Thoracic aorta (tissue), 2 donors: ENCODE data around the gene RGL2. TPM values are rescaled to one million over a fixed set of nuclear protein-coding genes. Genes with fewer than 3 reads are reported as not detected.
A peak's percentile ranks its signal among the peaks of the same experiment; 100 is the strongest.

Experiments used
- ATAC-seq: fragments of 150-250 bp; one replicate; pipeline ENCODE4 v1.8.0; 2017; ENCODE audit warnings: low read depth; ENCODE audit not compliant: insufficient number of reproducible peaks, low FRiP score
- DNase-seq: peaks from one replicate; pipeline ENCODE4 v3.0.0-alpha.2; 2020; ENCODE audit warnings: low spot score
- H3K27ac ChIP-seq, 2 donors: fragments of 200-600 bp; sonication (generic); 1 replicate in 1 of 2; 2 replicates in 1 of 2; pipeline ENCODE4 v1.5.1; 2016; ENCODE audit warnings: mild to moderate bottlenecking in 2 of 2, moderate library complexity in 2 of 2
- H3K27me3 ChIP-seq: fragments of 200-600 bp; sonication (generic); replicated peaks from 2 replicates; pipeline ENCODE4 v1.6.0; 2016; ENCODE audit warnings: mild to moderate bottlenecking; ENCODE audit not compliant: insufficient read depth
- H3K36me3 ChIP-seq: fragments of 200-600 bp; sonication (generic); one replicate; pipeline ENCODE4 v1.5.1; 2016
- H3K4me1 ChIP-seq, 2 donors: fragments of 200-600 bp; sonication (generic); 1 replicate in 1 of 2; 2 replicates in 1 of 2; pipeline versions ENCODE4 v1.5.1 to v1.6.0; 2016; ENCODE audit warnings: low read depth in 2 of 2, mild to moderate bottlenecking in 1 of 2; ENCODE audit not compliant: control insufficient read depth in 1 of 2
- H3K4me3 ChIP-seq: fragments of 200-600 bp; sonication (generic); 2 replicates; pipeline ENCODE4 v1.5.1; 2016; ENCODE audit warnings: mild to moderate bottlenecking
- H3K9me3 ChIP-seq: fragments of 200-600 bp; sonication (generic); 2 replicates; pipeline ENCODE4 v1.5.1; 2016
- CTCF ChIP-seq: fragments of 200-600 bp; sonication (generic); IDR thresholded peaks from one replicate; pipeline ENCODE4 v1.5.1; 2019; ENCODE audit warnings: antibody characterized with exemption
- total RNA-seq, 2 donors: library from RNA; depleted of rRNA; stranded (reverse); fragments of >200 nt; gene quantifications; one replicate each; pipeline versions ENCODE4 v1.1.0 to v1.2.3, GENCODE V29; 2016

RGL2 gene
- total RNA-seq, 2 donors from 2014 or later = 49.9 to 83.5 TPM

DNA sequence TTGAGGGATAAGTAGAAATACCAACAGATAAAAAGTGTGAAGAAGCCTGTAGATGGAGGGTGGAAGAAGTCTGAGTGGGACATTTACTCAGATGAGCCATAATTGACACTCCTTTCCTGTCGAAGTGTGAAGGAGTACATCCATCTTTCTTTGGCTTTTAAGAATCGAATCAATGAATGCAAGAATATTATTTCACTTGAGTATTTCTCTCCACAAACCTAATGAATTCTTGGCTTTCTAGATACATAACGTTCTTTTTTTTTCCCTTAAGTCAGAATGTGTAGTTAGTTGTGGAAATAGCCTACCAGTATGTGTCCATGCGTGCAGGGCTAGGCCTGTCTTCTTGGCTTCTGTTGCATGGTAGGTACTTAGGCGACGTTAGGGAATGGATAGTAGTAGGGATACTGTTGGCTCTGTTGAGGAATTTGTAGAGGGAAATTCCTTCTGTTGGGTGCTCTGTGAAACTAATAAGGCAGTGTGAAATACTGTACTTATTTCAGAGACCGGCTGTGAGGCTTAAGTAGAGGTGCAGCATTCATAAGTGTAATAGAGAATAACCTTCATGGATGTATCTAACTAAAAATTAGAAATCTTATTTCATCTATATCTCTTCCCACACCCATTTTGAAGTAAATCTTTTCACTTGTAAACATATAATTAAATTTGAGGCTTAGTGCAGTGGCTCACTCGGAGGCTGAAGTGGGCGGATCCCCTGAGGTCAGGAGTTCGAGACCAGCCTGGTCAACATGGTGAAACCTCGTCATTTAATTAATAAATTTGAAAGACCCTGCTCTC, 25.4 kb downstream of the RGL2 start:
- Histone ChIP-seq H3K9me3 (no peaks in the 10 kb centered on the region), H3K36me3 (peaks cover 12% of the 10 kb centered on the region), H3K4me1 (peaks cover 27 to 58% of the 10 kb centered on the region in 2 donors), H3K27me3 (no peaks in the 10 kb centered on the region), H3K4me3 (peak overlapping the region; percentile 89), H3K27ac (peak overlapping the region in 1 of 2 donors; percentile 94)
- no peak for TF ChIP-seq CTCF
- DNase-seq = no peak
- ATAC-seq = no peak

- Histone ChIP-seq H3K36me3 (peaks cover 20% of the 10 kb centered on the region), H3K27ac (peak overlapping the region; percentile 94 to 96), H3K4me3 (peak overlapping the region; percentile 89), H3K9me3 (no peaks in the 10 kb centered on the region), H3K27me3 (no peaks in the 10 kb centered on the region), H3K4me1 (peaks cover 27 to 53% of the 10 kb centered on the region in 2 donors)
- no peak for TF ChIP-seq CTCF
- DNase-seq (no peak), ATAC-seq (no peak)
Measured at GRCh38 chr6:33272275-33273128, 26.2 kb downstream of the RGL2 start.

DNA sequence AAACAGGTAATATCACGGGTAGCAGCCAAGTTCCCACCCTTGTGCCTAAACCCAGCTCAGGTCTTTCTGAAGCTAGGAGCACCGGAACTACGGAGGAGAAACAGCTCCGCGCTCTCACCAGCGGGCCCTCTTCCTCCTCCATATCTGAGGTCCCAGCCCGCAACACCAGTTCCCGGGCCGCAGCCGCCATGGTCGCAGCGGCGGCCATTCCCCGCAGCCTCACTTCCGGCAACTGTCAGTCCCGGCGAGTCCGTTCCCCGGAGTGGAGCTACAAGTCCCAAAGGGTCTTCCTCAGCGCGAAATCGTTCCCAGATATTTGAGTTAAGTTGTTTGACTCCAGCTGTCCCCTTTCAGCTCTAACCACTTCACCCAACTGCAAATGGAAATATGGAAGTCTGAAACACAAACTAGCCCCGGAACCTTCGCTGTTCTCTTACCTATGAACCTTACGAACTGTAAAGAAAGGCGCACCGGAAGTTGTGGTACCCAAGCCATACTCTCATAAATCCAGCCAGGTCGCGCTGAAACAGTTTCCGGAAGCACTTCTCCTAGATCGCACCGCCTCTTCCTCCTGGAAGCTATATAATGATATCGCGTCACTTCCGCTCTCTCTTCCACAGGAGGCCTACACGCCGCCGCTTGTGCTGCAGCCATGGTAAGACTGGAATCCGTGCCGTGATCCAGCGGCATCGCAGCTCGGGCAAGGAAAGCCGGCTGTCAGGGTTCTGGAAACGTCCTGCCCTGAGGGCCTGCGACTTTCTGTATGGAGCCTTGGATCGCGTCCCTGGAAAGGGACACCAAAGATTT, 27.1 kb downstream of the RGL2 start, which contains the start of the genes RPS18 and VPS52:
RPS18 (plus strand) TSS at position 608 of the 807 bp plus-strand sequence; CDS start at position 653, 45 bp downstream.
VPS52 (minus strand) TSS at position 409 of the 807 bp plus-strand sequence; CDS start at position 208, 201 bp downstream.
- Histone ChIP-seq H3K4me1 (peaks cover 27 to 51% of the 10 kb centered on the region in 2 donors), H3K36me3 (peaks cover 28% of the 10 kb centered on the region), H3K27ac (peak within 1 kb of the TSS; percentile 94 to 96), H3K9me3 (no peaks in the 10 kb centered on the region), H3K4me3 (peak within 1 kb of the TSS; percentile 89), H3K27me3 (no peaks in the 10 kb centered on the region)
- DNase-seq = peak; percentile 92
- no peak for TF ChIP-seq CTCF
- ATAC-seq = peak; percentile 85

DNA sequence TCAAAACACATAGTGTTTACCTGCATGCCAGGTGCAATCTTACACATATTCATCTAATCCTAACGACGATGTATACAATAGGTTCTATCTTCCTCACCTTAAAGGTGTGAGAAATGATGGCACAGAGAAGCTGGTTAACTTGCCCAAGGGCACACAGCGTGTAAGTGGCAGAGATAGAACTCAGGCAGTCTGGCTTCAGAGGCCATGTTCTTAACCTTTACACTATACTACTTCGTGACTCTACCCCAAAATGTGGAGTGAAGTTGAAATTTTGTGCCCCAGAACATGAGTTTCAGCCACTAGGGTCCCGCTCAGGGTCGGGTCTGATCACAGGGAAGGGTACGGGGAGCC, 27.6 kb downstream of the RGL2 start:
- ATAC-seq (no peak), DNase-seq (no peak)
- Histone ChIP-seq H3K27ac (peak overlapping the region; percentile 94 to 96), H3K27me3 (no peaks in the 10 kb centered on the region), H3K4me3 (peak overlapping the region; percentile 89), H3K4me1 (peaks cover 21 to 45% of the 10 kb centered on the region in 2 donors), H3K36me3 (peaks cover 33% of the 10 kb centered on the region), H3K9me3 (no peaks in the 10 kb centered on the region)
- no peak for TF ChIP-seq CTCF
